ENCODE results near the gene SYT3.

SYT3 gene

GRCh38 chr19:50661766-50662650 lies 22.3 kb upstream of the SYT3 start:
- H3K27me3 ChIP-seq (replicated peaks; ENCODE audit: control insufficient read depth, insufficient read depth, low read length, poor library complexity, severe bottlenecking): peaks cover 33% of the 10 kb centered on the region
- DNase-seq: no peak
- H3K27ac ChIP-seq (ENCODE audit: insufficient read depth, low read length, poor library complexity, severe bottlenecking): no peak overlapping the region
- H3K4me3 ChIP-seq (ENCODE audit: insufficient read depth, low read depth, low read length, poor library complexity, severe bottlenecking): no peak overlapping the region
- no peaks in the 10 kb centered on the region for H3K36me3 ChIP-seq (ENCODE audit: control insufficient read depth, insufficient read depth, low read length)
- no peaks in the 10 kb centered on the region for H3K9me3 ChIP-seq (ENCODE audit: control insufficient read depth, low read length)
- H3K4me1 ChIP-seq (ENCODE audit: control insufficient read depth, insufficient read depth, low read length, poor library complexity, severe bottlenecking): peaks cover 18% of the 10 kb centered on the region

- H3K4me1 ChIP-seq (ENCODE audit: control insufficient read depth, insufficient read depth, low read length, poor library complexity, severe bottlenecking): peaks cover 14% of the 10 kb centered on the region
- no peak for DNase-seq
- H3K9me3 ChIP-seq (ENCODE audit: control insufficient read depth, low read length): no peaks in the 10 kb centered on the region
- H3K27ac ChIP-seq (ENCODE audit: insufficient read depth, low read length, poor library complexity, severe bottlenecking): no peak overlapping the region
- H3K27me3 ChIP-seq (replicated peaks; ENCODE audit: control insufficient read depth, insufficient read depth, low read length, poor library complexity, severe bottlenecking): peaks cover 31% of the 10 kb centered on the region
- no peaks in the 10 kb centered on the region for H3K36me3 ChIP-seq (ENCODE audit: control insufficient read depth, insufficient read depth, low read length)
- no peak overlapping the region for H3K4me3 ChIP-seq (ENCODE audit: insufficient read depth, low read depth, low read length, poor library complexity, severe bottlenecking)
These were observed 21.3 kb upstream of the SYT3 start for GRCh38 chr19:50661023-50661422.

DNA sequence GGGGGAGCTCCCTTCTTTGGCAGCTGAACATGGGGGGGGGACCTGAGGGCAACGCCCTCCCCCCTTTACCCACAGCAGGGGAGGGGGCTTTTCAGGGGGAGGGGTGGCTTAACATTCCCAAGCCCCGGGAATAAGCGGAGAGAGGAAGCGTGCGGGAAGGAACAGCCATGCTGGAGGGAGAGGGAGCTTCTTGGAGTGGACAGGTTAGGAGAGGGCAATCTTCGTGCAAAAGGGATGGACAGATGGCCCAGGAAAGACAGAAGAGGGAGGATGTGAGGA lies 20.3 kb upstream of the SYT3 start:
- H3K27me3 ChIP-seq (replicated peaks; ENCODE audit: control insufficient read depth, insufficient read depth, low read length, poor library complexity, severe bottlenecking): peaks cover 31% of the 10 kb centered on the region

DNA sequence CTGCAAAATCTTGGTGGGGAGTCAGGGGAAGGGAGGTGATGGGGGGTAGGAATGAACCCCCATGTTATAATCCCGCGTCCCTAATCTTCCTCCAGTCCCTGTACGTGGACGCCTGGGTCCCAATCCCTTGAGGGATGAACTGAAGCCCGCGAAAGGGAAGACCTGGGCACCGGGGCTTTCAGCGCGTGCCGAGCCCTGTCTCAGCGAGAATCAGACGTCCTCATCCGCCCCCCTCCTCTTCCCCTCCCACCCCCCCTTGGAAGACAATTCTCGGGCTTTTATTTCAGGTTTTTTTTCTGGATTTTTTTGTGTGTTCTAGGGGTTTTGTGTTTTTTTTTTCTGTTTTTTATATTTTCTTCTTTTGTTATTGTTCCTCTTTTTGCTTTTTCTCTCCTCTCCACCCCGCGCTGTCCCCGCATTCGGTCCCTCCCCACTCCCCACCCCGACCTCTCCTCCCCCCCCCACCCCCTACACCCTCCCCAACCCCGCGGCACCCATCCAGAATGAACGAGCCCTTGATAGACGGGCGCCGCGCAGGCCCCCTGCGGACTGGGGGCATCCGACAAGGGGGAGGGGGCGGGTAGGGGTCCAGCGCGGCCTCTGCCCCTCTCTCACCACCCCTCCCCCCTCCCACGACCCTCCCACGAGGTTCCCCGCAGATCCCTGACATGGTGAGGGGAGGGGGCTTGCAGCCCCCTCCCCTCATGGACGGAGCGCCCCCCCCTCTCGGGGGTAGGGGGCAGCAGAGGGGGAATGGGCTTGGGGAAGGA lies 19.8 kb upstream of the SYT3 start:
- H3K4me3 ChIP-seq (ENCODE audit: insufficient read depth, low read depth, low read length, poor library complexity, severe bottlenecking): no peak overlapping the region
- H3K4me1 ChIP-seq (ENCODE audit: control insufficient read depth, insufficient read depth, low read length, poor library complexity, severe bottlenecking): peaks cover 14% of the 10 kb centered on the region
- H3K27ac ChIP-seq (ENCODE audit: insufficient read depth, low read length, poor library complexity, severe bottlenecking): no peak overlapping the region
- H3K27me3 ChIP-seq (replicated peaks; ENCODE audit: control insufficient read depth, insufficient read depth, low read length, poor library complexity, severe bottlenecking): peaks cover 31% of the 10 kb centered on the region
- no peaks in the 10 kb centered on the region for H3K9me3 ChIP-seq (ENCODE audit: control insufficient read depth, low read length)
- no peaks in the 10 kb centered on the region for H3K36me3 ChIP-seq (ENCODE audit: control insufficient read depth, insufficient read depth, low read length)
- DNase-seq: no peak

More for the DNA sequence above, 20.3 kb upstream of the SYT3 start:
- no peaks in the 10 kb centered on the region for H3K36me3 ChIP-seq (ENCODE audit: control insufficient read depth, insufficient read depth, low read length)
- no peak for DNase-seq
- peaks cover 14% of the 10 kb centered on the region for H3K4me1 ChIP-seq (ENCODE audit: control insufficient read depth, insufficient read depth, low read length, poor library complexity, severe bottlenecking)
- no peak overlapping the region for H3K27ac ChIP-seq (ENCODE audit: insufficient read depth, low read length, poor library complexity, severe bottlenecking)
- H3K4me3 ChIP-seq (ENCODE audit: insufficient read depth, low read depth, low read length, poor library complexity, severe bottlenecking): no peak overlapping the region
- no peaks in the 10 kb centered on the region for H3K9me3 ChIP-seq (ENCODE audit: control insufficient read depth, low read length)

DNA sequence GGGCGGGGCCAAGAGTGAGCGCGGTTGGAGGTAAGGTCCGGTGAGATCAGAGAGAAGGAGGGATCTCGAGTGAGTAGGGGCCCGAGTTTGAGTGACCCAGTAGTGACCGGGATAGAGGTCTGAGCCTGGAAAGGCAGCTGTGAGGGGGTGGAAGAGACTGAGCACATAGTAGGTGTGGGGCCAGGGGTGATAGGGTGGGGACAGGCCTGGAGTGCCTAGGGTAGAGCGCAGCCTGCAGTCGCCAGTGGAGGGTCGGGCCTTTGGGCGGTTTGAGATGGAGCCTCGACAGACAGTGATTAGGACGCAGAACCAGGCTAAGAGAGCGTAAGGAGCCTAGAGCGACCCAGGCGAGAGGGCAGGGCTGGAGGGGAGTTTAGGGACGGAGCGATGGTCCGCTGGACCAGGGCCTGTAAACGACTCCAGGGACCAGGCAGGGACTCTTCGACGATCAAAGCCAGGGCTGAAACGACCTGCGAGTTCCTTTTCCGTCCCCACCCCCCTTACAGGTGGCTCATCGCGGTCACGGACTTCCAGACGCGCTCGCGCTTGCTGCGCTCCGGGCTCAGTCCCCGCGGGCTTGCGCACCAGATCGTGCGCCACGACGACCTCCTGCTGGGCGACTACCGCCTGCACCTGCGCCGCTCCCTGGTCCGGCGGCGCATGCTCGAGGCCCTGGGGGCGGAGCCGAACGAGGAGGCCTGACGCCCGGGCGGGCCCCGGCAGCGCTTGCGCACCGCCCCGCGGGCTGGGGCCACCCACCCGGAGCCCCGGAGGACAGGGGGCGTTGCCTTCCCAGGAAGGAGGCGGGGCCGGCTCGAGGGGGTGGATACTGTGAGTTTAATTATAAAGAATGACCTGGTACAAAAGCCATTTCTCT lies 19.0 kb upstream of the SYT3 start:
- no peak for DNase-seq
- H3K4me3 ChIP-seq (ENCODE audit: insufficient read depth, low read depth, low read length, poor library complexity, severe bottlenecking): no peak overlapping the region
- H3K9me3 ChIP-seq (ENCODE audit: control insufficient read depth, low read length): no peaks in the 10 kb centered on the region
- peaks cover 31% of the 10 kb centered on the region for H3K27me3 ChIP-seq (replicated peaks; ENCODE audit: control insufficient read depth, insufficient read depth, low read length, poor library complexity, severe bottlenecking)
- peaks cover 14% of the 10 kb centered on the region for H3K4me1 ChIP-seq (ENCODE audit: control insufficient read depth, insufficient read depth, low read length, poor library complexity, severe bottlenecking)
- H3K27ac ChIP-seq (ENCODE audit: insufficient read depth, low read length, poor library complexity, severe bottlenecking): no peak overlapping the region
- H3K36me3 ChIP-seq (ENCODE audit: control insufficient read depth, insufficient read depth, low read length): no peaks in the 10 kb centered on the region

DNA sequence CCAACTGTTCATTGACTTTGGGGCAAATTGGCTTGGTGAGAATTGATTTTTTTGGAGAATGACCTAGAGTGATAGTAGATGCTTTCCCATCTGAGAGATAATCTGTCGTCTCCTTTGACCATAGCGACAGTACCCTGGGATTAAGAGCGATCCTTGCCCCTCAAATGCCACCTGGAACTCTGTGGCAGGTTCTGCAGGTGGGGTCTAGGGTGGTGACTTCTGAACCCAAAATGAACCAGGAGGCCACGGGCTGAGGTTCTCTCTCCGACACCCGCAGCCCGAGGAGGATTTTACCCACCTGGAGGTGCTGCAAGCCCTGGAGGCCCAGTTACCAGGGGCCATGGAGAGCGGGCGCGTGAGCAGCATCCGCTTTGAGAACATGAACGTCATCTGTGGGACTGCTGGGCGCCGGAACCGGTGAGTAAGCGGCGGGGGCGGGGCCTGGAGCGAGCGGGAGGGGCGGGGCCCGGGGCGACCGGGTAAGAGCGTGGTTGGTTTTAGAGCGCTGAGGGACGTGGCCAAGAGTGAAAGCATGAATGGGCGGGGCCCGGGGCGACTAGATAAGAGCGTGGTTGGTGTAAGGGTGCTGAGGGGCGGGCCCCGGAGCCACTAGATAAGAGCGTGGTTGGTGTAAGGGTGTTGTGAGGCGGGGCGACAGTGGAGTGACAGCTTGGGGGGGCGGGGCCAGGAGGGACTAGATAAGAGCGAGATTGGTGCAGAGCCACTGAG lies 18.2 kb upstream of the SYT3 start:
- DNase-seq: peak; percentile 22 to 49 (median 27)
- H3K4me1 ChIP-seq (ENCODE audit: control insufficient read depth, insufficient read depth, low read length, poor library complexity, severe bottlenecking): peaks cover 14% of the 10 kb centered on the region
- peaks cover 31% of the 10 kb centered on the region for H3K27me3 ChIP-seq (replicated peaks; ENCODE audit: control insufficient read depth, insufficient read depth, low read length, poor library complexity, severe bottlenecking)
- no peak overlapping the region for H3K4me3 ChIP-seq (ENCODE audit: insufficient read depth, low read depth, low read length, poor library complexity, severe bottlenecking)
- no peaks in the 10 kb centered on the region for H3K36me3 ChIP-seq (ENCODE audit: control insufficient read depth, insufficient read depth, low read length)
- no peak overlapping the region for H3K27ac ChIP-seq (ENCODE audit: insufficient read depth, low read length, poor library complexity, severe bottlenecking)
- H3K9me3 ChIP-seq (ENCODE audit: control insufficient read depth, low read length): no peaks in the 10 kb centered on the region

- Histone ChIP-seq H3K27me3 (replicated peaks; ENCODE audit: control insufficient read depth, insufficient read depth, low read length, poor library complexity, severe bottlenecking) (peaks cover 31% of the 10 kb centered on the region), H3K4me3 (ENCODE audit: insufficient read depth, low read depth, low read length, poor library complexity, severe bottlenecking) (no peak overlapping the region), H3K9me3 (ENCODE audit: control insufficient read depth, low read length) (no peaks in the 10 kb centered on the region), H3K36me3 (ENCODE audit: control insufficient read depth, insufficient read depth, low read length) (no peaks in the 10 kb centered on the region), H3K27ac (ENCODE audit: insufficient read depth, low read length, poor library complexity, severe bottlenecking) (no peak overlapping the region), H3K4me1 (ENCODE audit: control insufficient read depth, insufficient read depth, low read length, poor library complexity, severe bottlenecking) (peaks cover 14% of the 10 kb centered on the region)
- DNase-seq: no peak
These were observed 17.6 kb upstream of the SYT3 start for GRCh38 chr19:50657222-50657669.

DNA sequence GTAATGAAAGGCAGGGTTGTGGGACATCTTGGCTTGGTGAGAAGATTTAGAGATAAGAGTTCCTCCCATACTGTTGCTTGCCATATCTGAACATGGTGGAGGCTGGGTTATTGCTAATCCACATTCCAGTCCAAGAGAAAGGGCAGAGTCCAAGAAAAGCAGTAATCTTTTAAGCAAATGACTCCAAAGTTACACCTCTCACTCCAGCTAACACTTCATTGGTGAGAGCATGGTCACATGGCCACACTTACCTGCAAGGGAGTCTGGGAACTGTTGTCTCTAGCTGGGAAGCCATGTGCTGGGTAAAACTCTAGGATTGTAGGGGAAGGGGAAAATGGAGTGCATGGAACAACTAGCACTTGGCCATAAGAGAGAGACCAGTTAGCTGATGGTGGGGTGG lies 15.2 kb upstream of the SYT3 start:
- Histone ChIP-seq H3K27ac (ENCODE audit: insufficient read depth, low read length, poor library complexity, severe bottlenecking) (no peak overlapping the region), H3K36me3 (ENCODE audit: control insufficient read depth, insufficient read depth, low read length) (no peaks in the 10 kb centered on the region), H3K4me1 (ENCODE audit: control insufficient read depth, insufficient read depth, low read length, poor library complexity, severe bottlenecking) (peaks cover 14% of the 10 kb centered on the region), H3K9me3 (ENCODE audit: control insufficient read depth, low read length) (no peaks in the 10 kb centered on the region), H3K4me3 (ENCODE audit: insufficient read depth, low read depth, low read length, poor library complexity, severe bottlenecking) (no peak overlapping the region), H3K27me3 (replicated peaks; ENCODE audit: control insufficient read depth, insufficient read depth, low read length, poor library complexity, severe bottlenecking) (peaks cover 23% of the 10 kb centered on the region)
- DNase-seq: no peak

DNA sequence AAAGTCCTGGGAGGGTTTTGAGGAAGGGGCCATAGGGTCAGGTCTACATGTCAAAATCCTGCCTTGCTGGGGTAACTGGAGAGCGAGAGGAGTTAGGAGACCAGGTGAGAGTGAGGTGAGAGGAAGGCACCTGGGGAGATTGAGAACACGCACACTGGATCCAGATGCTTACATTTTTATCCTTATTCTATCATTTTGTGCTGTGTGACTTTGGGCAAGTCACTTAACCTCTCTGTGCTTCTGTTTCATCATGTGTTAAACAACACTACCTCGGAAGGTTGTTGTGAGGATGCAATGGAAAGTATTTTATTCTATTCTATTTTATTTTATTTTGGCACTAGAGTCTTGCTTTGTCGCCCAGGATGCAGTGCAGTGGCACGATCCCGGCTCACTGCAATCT lies 13.0 kb upstream of the SYT3 start:
- Histone ChIP-seq H3K4me1 (ENCODE audit: control insufficient read depth, insufficient read depth, low read length, poor library complexity, severe bottlenecking) (peaks cover under 1% of the 10 kb centered on the region), H3K27ac (ENCODE audit: insufficient read depth, low read length, poor library complexity, severe bottlenecking) (no peak overlapping the region), H3K36me3 (ENCODE audit: control insufficient read depth, insufficient read depth, low read length) (no peaks in the 10 kb centered on the region), H3K4me3 (ENCODE audit: insufficient read depth, low read depth, low read length, poor library complexity, severe bottlenecking) (no peak overlapping the region), H3K9me3 (ENCODE audit: control insufficient read depth, low read length) (no peaks in the 10 kb centered on the region), H3K27me3 (replicated peaks; ENCODE audit: control insufficient read depth, insufficient read depth, low read length, poor library complexity, severe bottlenecking) (peaks cover 9% of the 10 kb centered on the region)
- DNase-seq: no peak

Data from effector memory CD4-positive, alpha-beta T cell (primary cell).